H9 (cell line): ENCODE data around the gene TTN. TPM values are rescaled to one million over a fixed set of nuclear protein-coding genes. Genes with fewer than 3 reads are reported as not detected.

Experiments
- DNase-seq: peaks from one replicate; pipeline ENCODE4 v3.0.0-alpha.2; 2017
- H2AFZ ChIP-seq: one replicate; pipeline ENCODE4 v1.6.1; 2013; ENCODE audit warnings: mild to moderate bottlenecking, low read length, control low read depth, moderate library complexity
- H2AK5ac ChIP-seq: 2 replicates; pipeline ENCODE4 v1.6.1; 2013; ENCODE audit warnings: low read length, control low read depth, mixed read lengths; ENCODE audit not compliant: insufficient read length
- H2BK120ac ChIP-seq: one replicate; pipeline ENCODE4 v1.6.1; 2013; ENCODE audit warnings: low read depth, mild to moderate bottlenecking, low read length, control low read depth, inconsistent platforms; ENCODE audit not compliant: poor library complexity, severe bottlenecking
- H2BK12ac ChIP-seq: 2 replicates; pipeline ENCODE4 v1.6.1; 2013; ENCODE audit warnings: low read length, control low read depth, mixed read lengths, low read depth; ENCODE audit not compliant: insufficient read length
- H2BK15ac ChIP-seq: 2 replicates; pipeline ENCODE4 v1.6.1; 2013; ENCODE audit warnings: low read depth, low read length, control low read depth
- H2BK20ac ChIP-seq: one replicate; pipeline ENCODE4 v1.6.1; 2013; ENCODE audit warnings: low read depth, mild to moderate bottlenecking, low read length, control low read depth, inconsistent platforms; ENCODE audit not compliant: poor library complexity, severe bottlenecking
- H2BK5ac ChIP-seq: 2 replicates; pipeline ENCODE4 v1.6.1; 2013; ENCODE audit warnings: low read length, control low read depth, mixed read lengths; ENCODE audit not compliant: insufficient read length
- H3K14ac ChIP-seq: 2 replicates; pipeline ENCODE4 v1.6.1; 2013; ENCODE audit warnings: low read length, control low read depth; ENCODE audit not compliant: insufficient read depth
- H3K18ac ChIP-seq: 2 replicates; pipeline ENCODE4 v1.6.1; 2013; ENCODE audit warnings: low read depth, mild to moderate bottlenecking, mixed read lengths, low read length, control low read depth; ENCODE audit not compliant: insufficient read length
- H3K23ac ChIP-seq: 2 replicates; pipeline ENCODE4 v1.6.1; 2013; ENCODE audit warnings: low read length, control low read depth, mixed read lengths, low read depth; ENCODE audit not compliant: insufficient read length
- H3K23me2 ChIP-seq: 2 replicates; pipeline ENCODE4 v1.6.1; 2013; ENCODE audit warnings: low read depth, mild to moderate bottlenecking, mixed read lengths, low read length, control low read depth; ENCODE audit not compliant: insufficient read length, poor library complexity, severe bottlenecking
- H3K27ac ChIP-seq: 2 replicates; pipeline ENCODE4 v1.5.1; 2013; ENCODE audit warnings: low read length, control low read depth, mixed read lengths, low read depth; ENCODE audit not compliant: insufficient read length
- H3K27me3 ChIP-seq: 2 replicates; pipeline ENCODE4 v1.6.1; 2013; ENCODE audit warnings: low read length, control low read depth, inconsistent platforms; ENCODE audit not compliant: insufficient read depth
- H3K4ac ChIP-seq: 2 replicates; pipeline ENCODE4 v1.6.1; 2013; ENCODE audit warnings: low read depth, mild to moderate bottlenecking, control low read depth, inconsistent platforms, low read length, moderate library complexity
- H3K4me1 ChIP-seq: 2 replicates; pipeline ENCODE4 v1.6.1; 2013; ENCODE audit warnings: low read length, control low read depth, inconsistent platforms; ENCODE audit not compliant: insufficient read depth
- H3K4me2 ChIP-seq: 2 replicates; pipeline ENCODE4 v1.6.1; 2013; ENCODE audit warnings: low read length, control low read depth, mixed read lengths; ENCODE audit not compliant: insufficient read length, insufficient read depth
- H3K56ac ChIP-seq: 2 replicates; pipeline ENCODE4 v1.6.1; 2013; ENCODE audit warnings: low read depth, mild to moderate bottlenecking, mixed read lengths, low read length, control low read depth; ENCODE audit not compliant: insufficient read length
- H3K79me1 ChIP-seq: 2 replicates; pipeline ENCODE4 v1.6.1; 2013; ENCODE audit warnings: low read depth, mild to moderate bottlenecking, moderate library complexity, low read length, control low read depth, inconsistent platforms; ENCODE audit not compliant: insufficient read depth, poor library complexity, severe bottlenecking
- H3K79me2 ChIP-seq: 2 replicates; pipeline ENCODE4 v1.6.1; 2013; ENCODE audit warnings: low read length, control low read depth, inconsistent platforms; ENCODE audit not compliant: insufficient read depth
- H3K9ac ChIP-seq: 2 replicates; pipeline ENCODE4 v1.6.1; 2013; ENCODE audit warnings: low read length, control low read depth, mixed read lengths; ENCODE audit not compliant: insufficient read length; ENCODE audit errors: extremely low read depth
- H3K9me3 ChIP-seq: one replicate; pipeline ENCODE4 v1.6.1; 2013; ENCODE audit warnings: low read depth, low read length, inconsistent platforms; ENCODE audit not compliant: control insufficient read depth
- H3T11ph ChIP-seq: one replicate; pipeline ENCODE4 v1.6.1; 2013; ENCODE audit warnings: mild to moderate bottlenecking, low read length, control low read depth, inconsistent platforms
- H4K20me1 ChIP-seq: one replicate; pipeline ENCODE4 v1.6.1; 2013; ENCODE audit not compliant: control insufficient read depth, insufficient read length, insufficient read depth
- H4K5ac ChIP-seq: 2 replicates; pipeline ENCODE4 v1.6.1; 2013; ENCODE audit warnings: low read depth, mild to moderate bottlenecking, mixed read lengths, low read length, control low read depth; ENCODE audit not compliant: insufficient read length
- H4K8ac ChIP-seq: replicated peaks from 2 replicates; pipeline ENCODE4 v1.6.1; 2013; ENCODE audit warnings: low read length, control low read depth, mixed read lengths, low read depth; ENCODE audit not compliant: insufficient read length
- H4K91ac ChIP-seq: 2 replicates; pipeline ENCODE4 v1.6.1; 2013; ENCODE audit warnings: low read depth, mild to moderate bottlenecking, moderate library complexity, mixed read lengths, low read length, control low read depth; ENCODE audit not compliant: insufficient read length
- H3K27ac Mint-ChIP-seq, 3 experiments: 2 replicates in 2 of 3; 3 replicates in 1 of 3; pipeline ENCODE4 v1.8.0; 2020 to 2021; ENCODE audit warnings: mixed read lengths in 3 of 3, mild to moderate bottlenecking in 1 of 3, moderate library complexity in 1 of 3
- H3K27me3 Mint-ChIP-seq: 2 replicates; pipeline ENCODE4 v1.8.0; 2021; ENCODE audit warnings: low read depth, mild to moderate bottlenecking, moderate library complexity, mixed read lengths
- H3K36me3 Mint-ChIP-seq, 3 experiments: 2 replicates in 2 of 3; 3 replicates in 1 of 3; pipeline ENCODE4 v1.8.0; 2020 to 2021; ENCODE audit warnings: low read depth in 3 of 3, mixed read lengths in 3 of 3; ENCODE audit not compliant: insufficient read depth in 1 of 3
- H3K4me1 Mint-ChIP-seq, 2 experiments: 2 replicates each; pipeline ENCODE4 v1.8.0; 2020; ENCODE audit warnings: mixed read lengths in 2 of 2
- H3K4me3 Mint-ChIP-seq, 2 experiments: 2 replicates in 1 of 2; 3 replicates in 1 of 2; pipeline ENCODE4 v1.8.0; 2020 to 2021; ENCODE audit warnings: mild to moderate bottlenecking in 2 of 2, mixed read lengths in 2 of 2, moderate library complexity in 1 of 2
- H3K9me3 Mint-ChIP-seq, 2 experiments: 2 replicates in 1 of 2; 3 replicates in 1 of 2; pipeline ENCODE4 v1.8.0; 2020; ENCODE audit warnings: mild to moderate bottlenecking in 2 of 2, mixed read lengths in 2 of 2, moderate library complexity in 1 of 2
- WGBS: extraction: QIAGEN DNeasy Blood & Tissue Kit; methylation state at CpG from one replicate; pipeline ENCODE4 v1.1.7; 2013; ENCODE audit warnings: missing lambda C conversion rate, low lambda C conversion rate, mixed read lengths; ENCODE audit not compliant: insufficient read length; ENCODE audit errors: extremely low coverage; 5-methylcytosine and 5-hydroxymethylcytosine counted together
- total RNA-seq: library from RNA; stranded (reverse); gene quantifications from 2 replicates; pipeline ENCODE4 v1.2.1, GENCODE V29; 2021
- TF ChIP-seq, protein P1 (sequence below): fragments of 200-600 bp; sonication (generic); conservative IDR thresholded peaks from 3 replicates; pipeline ENCODE4 v1.8.0; 2021; ENCODE audit warnings: antibody characterized with exemption, mild to moderate bottlenecking

TTN gene
- total RNA-seq, 1 experiment from 2014 or later = 0.70 TPM

DNA sequence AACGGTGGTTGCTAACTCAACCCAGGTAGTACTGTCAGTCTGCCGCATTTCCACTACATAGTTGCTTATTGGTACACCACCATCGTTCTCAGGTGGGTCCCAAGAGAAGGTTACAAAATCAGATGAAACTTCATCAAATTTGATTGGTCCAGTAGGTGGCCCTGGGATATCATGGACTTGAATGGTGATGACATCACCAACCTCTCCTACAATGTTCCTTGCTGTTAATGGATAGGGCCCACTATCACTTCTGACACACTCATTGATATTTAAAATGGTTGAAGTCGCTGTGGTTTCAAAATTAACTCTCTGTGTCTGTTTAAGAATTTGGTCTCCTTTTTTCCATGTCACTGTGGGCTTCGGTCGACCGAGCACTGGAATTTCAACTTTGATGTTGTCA is 232.4 kb downstream of the TTN start:
- no peak overlapping the region for H3K14ac ChIP-seq
- peaks cover 27 to 73% (median 46%) of the 10 kb centered on the region in 3 experiments; a peak in 6 of 7 replicates for H3K36me3 Mint-ChIP-seq
- DNase-seq = no peak

More for the DNA sequence above, 232.4 kb downstream of the TTN start:
- Histone ChIP-seq H3K27me3 (no peaks in the 10 kb centered on the region), H4K8ac (no peak overlapping the region), H2BK120ac (no peak overlapping the region), H4K91ac (no peak overlapping the region), H3K9ac (no peak overlapping the region), H3K56ac (no peak overlapping the region), H3K9me3 (no peaks in the 10 kb centered on the region), H3T11ph (no peak overlapping the region), H2BK5ac (no peak overlapping the region), H3K4me2 (no peak overlapping the region), H3K23ac (no peak overlapping the region), H3K79me2 (no peaks in the 10 kb centered on the region), H4K20me1 (no peaks in the 10 kb centered on the region), H2AFZ (no peak overlapping the region), H3K23me2 (no peaks in the 10 kb centered on the region), H2BK20ac (no peak overlapping the region), H3K27ac (no peak overlapping the region), H3K79me1 (no peaks in the 10 kb centered on the region), H4K5ac (no peak overlapping the region), H2BK15ac (no peak overlapping the region), H3K4me1 (no peaks in the 10 kb centered on the region), H3K18ac (no peak overlapping the region), H2AK5ac (no peak overlapping the region), H2BK12ac (no peak overlapping the region), H3K4ac (no peak overlapping the region)
- H3K27me3 Mint-ChIP-seq = no peaks in the 10 kb centered on the region
- H3K4me3 Mint-ChIP-seq = no peak overlapping the region
- TF ChIP-seq, protein P1, sequence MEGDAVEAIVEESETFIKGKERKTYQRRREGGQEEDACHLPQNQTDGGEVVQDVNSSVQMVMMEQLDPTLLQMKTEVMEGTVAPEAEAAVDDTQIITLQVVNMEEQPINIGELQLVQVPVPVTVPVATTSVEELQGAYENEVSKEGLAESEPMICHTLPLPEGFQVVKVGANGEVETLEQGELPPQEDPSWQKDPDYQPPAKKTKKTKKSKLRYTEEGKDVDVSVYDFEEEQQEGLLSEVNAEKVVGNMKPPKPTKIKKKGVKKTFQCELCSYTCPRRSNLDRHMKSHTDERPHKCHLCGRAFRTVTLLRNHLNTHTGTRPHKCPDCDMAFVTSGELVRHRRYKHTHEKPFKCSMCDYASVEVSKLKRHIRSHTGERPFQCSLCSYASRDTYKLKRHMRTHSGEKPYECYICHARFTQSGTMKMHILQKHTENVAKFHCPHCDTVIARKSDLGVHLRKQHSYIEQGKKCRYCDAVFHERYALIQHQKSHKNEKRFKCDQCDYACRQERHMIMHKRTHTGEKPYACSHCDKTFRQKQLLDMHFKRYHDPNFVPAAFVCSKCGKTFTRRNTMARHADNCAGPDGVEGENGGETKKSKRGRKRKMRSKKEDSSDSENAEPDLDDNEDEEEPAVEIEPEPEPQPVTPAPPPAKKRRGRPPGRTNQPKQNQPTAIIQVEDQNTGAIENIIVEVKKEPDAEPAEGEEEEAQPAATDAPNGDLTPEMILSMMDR = no peak
- H3K27ac Mint-ChIP-seq = no peak overlapping the region; a peak in 1 of 7 replicates
- no peaks in the 10 kb centered on the region for H3K9me3 Mint-ChIP-seq
- no CpG with 5 or more reads among the region's 7 CpGs for WGBS
- H3K4me1 Mint-ChIP-seq = no peaks in the 10 kb centered on the region
